NCI-H187 (cell line): ENCODE measurements around the gene WDR91.
"Not testable (repeated sequence)": the region's sequence is repeated elsewhere in the genome, so short reads cannot be mapped to it uniquely, and the experiment has no call there.

Experiments used
- DNase-seq, 2 experiments: peaks; one replicate each; lab custom pipeline; 2025; lab: John Stamatoyannopoulos, UW

WDR91 gene

DNA sequence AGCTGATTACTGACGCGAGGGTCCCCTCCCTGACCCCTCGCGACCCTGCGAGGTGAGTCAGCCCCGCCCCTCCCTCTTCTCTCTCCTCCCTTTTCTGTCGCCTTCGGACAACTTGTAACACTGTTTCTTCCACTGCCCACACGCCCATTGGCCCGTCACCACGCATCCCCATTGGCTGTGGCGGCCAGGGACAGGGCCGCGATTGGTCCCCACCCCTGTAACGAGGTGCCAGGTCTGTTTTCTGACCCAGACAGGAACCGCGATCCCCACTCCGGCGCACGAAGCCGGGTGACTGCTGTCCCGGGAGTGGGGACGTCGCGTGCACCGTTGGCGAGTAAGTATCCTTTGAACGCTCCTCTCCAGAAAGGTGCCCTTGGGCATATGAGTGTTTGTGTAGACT is 22.2 kb upstream of the WDR91 start, which contains the start of gene STRA8:
Gene STRA8, plus strand, starts transcription at position 269 of the 400 bp plus-strand sequence. CDS start 6,687 bp downstream, outside the sequence.
- no peak for DNase-seq

- no peak for DNase-seq
Observed at GRCh38 chr7:135232720-135233119, 21.4 kb upstream of the WDR91 start.

GRCh38 chr7:135232087-135232486 is 20.8 kb upstream of the WDR91 start:
- no peak for DNase-seq

GRCh38 chr7:135231686-135232085 is 20.4 kb upstream of the WDR91 start:
- DNase-seq = no peak

DNA sequence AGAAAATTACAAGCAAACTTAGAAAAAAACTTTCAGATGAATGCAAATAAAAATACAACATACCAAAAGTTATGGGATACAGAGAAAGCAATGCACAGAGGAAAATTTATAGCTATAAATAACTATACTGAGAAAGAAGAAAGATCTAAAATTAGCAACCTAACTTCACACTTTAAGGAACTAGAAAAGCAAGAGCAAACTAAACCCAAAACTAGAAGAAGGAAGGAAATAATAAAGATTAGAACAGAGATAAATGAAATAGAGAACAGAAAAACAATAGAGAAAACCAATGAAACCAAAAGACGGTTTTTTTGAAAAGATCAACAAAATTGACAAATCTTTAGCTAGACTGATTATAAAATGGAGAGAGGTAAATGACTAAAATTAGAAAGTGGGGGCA is 12.7 kb upstream of the WDR91 start:
- no peak for DNase-seq

GRCh38 chr7:135217645-135218509 is 6.6 kb upstream of the WDR91 start:
- no peak for DNase-seq

DNA sequence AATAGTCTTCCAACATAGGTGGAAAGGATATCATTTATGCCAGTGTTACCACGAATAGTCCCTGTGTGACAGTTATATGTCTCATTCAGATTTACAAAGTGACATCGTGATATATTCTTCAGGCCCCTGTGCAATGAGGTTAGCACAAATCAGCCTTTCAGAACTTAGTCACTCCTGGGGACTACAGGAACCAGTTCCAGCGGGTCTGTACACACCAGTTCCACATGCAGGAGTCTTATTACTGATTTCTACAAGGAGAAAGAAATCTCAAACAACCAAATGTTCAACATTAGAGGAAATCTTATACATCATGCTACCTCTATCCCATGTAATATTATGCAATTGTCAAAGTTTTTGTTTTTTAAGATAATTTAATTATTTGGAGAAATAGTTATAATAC is 4.4 kb upstream of the WDR91 start:
- no peak for DNase-seq

DNA sequence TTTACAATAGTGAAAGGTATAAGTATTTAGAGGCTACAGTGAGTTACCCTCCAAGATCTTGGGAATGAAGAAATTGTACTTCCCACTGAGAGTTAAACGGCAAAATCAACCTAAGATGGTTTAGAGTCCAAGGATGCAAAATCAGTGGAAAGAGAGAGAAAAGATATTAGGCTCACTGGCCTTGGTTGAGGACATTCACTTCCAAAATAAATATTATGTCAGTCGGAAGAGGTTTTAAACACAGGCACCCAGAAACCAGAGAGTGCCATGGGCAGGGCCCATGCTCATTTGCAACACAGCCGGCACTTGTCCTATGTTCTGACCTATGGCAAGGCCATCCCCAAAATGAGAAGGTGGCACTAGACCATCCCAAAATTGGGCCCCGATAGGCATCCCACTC is 3.9 kb upstream of the WDR91 start:
- no peak for DNase-seq

GRCh38 chr7:135213831-135214230 is 2.5 kb upstream of the WDR91 start:
- DNase-seq = no peak

DNA sequence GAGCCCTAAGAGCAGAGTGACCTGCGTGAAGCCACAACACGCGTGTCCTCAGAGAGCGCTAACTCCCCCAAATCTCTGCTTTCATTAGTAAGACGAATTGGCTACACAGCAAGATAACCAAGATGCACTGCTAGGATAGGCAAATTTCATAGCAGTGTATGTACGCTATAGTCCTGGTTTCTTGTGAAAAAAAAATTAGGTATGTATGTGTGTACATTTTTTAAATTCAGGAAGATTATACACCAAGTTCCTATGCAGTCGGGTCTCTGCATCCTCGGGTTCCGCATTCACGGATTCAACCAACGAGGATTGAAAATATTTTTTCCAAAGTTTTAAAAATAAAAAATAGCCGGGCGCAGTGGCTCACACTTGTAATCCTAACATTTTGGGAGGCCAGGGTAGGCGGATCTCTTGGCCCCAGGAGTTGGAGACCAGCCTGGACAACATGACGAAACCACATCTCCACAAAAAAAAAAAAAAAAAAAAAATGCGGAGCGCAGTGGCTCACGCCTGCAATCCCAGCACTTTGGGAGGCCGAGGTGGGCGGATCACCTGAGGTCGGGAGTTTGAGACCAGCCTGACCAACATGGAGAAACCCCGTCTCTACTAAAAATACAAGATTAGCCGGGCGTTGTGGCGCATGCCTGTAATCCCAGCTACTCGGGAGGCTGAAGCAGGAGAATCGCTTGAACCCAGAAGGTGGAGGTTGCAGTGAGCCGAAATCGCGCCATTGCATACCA is 790 bp upstream of the WDR91 start:
- DNase-seq = not testable (repeated sequence)

DNA sequence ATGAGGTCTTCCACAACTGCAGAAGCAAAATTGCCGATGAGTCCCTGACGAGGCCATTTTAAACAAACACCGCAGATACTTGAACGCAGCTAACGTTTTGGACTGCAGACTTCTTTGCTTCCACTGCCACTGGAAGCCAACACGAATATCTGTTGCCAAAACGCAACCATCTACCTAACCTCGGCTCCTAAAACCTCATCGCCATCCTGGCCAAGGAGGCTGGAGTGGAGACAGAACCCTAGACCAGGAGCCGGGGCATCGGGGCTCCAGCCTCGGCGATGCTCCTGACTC is 493 bp downstream of the WDR91 start:
- DNase-seq = no peak

- no peak for DNase-seq
Observed at GRCh38 chr7:135209225-135209834, 2.0 kb downstream of the WDR91 start.

GRCh38 chr7:135208102-135208793 is 3.1 kb downstream of the WDR91 start:
- no peak for DNase-seq

DNA sequence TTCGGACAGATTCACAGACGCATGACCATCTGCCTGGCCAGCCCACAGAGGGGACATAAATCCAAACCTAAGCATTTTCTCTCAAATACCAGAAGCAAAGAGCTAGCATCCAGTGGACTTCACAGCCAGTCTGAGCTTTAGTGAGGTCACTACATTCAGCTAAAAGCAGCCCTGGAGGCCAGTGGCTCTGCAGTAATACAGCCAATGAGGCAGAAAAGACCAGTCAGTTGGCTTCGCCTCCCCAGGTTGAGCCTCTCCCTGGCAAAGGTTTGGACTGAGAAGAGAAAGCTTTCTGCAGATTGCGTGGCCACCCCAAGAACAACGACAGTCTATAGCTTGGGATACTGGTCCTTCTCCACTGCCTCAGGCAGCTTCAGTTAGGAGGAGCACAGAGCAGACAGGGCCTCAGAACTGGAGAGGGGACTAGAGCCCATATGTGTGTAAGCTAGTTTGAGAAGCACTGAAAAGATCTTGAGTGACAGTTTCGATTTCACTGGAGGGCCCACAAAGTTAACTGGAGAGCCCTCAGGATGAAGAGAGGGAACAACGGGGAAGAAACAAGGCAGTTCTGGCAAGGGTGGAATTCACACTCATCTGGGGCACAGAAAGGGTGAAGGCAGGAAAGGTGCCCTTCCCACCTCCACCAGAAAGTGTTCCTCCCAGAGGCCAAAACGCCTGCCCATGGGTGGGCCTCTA is 3.8 kb downstream of the WDR91 start:
- no peak for DNase-seq

GRCh38 chr7:135206941-135207391 is 4.4 kb downstream of the WDR91 start:
- no peak for DNase-seq

DNA sequence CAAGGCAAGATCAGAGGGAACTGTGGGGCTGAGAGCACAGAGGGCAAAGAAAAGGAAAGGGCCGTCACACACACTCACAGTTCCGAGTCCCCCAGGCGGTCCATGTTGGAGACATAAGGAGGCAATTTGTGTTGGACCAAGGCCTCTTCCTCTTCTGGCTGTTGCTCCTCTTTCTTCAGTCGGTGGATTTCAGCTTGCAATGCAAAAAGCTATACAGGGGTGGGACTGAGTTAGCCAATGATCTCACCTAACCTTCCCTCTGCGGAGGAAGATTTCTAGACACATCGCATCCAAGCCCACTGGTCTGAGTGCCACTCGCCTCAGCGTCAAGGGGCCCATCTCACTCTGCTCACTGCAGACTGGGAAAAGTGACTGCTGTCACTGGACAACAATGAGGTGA is 5.5 kb downstream of the WDR91 start:
- DNase-seq = no peak

- no peak for DNase-seq
Observed at GRCh38 chr7:135204876-135205275, 6.5 kb downstream of the WDR91 start.

- no peak for DNase-seq
Observed at GRCh38 chr7:135204341-135204749, 7.0 kb downstream of the WDR91 start.

DNA sequence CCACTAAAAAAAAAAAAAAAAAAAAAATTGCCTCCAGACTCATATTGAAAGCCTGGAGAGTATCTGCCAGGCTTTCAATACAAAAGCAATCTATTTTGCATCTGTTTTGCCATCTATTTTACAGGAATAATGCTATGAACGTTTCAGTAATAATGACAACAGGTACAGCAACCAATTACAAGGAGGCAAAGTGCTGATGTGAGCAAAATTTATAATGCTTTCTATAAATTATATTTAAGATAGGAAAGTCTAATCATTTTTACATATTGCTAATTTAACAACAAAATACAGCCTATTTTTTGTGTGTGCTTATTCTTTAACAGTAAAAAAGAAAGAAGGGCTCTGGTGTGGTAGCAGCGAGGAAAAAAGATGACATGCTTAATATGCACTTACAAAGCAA is 10.0 kb downstream of the WDR91 start:
- no peak for DNase-seq

DNA sequence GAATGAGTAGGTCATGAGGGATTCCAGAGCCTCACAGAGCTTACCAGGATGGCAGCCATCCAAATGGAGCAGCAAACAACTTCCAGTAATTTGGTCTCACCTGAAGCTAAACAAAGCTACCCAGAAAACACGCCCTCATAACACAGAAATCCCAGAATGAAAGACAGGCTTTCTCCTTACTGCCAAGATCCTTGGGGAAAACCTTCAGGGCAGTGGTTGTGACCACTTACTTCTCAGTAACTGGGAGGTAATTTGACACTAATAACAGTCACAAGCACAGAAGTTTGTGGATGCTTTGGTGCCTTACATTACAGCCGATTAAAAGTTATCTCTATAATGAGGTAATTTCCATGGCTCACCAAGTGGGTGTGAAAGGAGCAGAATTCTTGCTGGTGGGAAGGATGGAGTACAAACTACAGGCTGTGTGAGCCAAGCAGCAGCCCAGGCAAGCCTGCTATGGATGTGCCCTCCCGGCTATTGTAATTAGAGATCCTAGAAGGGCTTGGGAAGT is 10.4 kb downstream of the WDR91 start:
- no peak for DNase-seq

GRCh38 chr7:135199439-135199838 is 11.9 kb downstream of the WDR91 start:
- DNase-seq = no peak
